Neuronal stem cell (in vitro differentiated cells): ENCODE data around the gene SDF2L1.

Experiments
- DNase-seq: peaks from one replicate; pipeline ENCODE4 v3.0.0-alpha.2; 2013; ENCODE audit warnings: low spot score
- H2AFZ ChIP-seq: one replicate; pipeline ENCODE4 v1.6.1; 2013; ENCODE audit warnings: mild to moderate bottlenecking, low read length, inconsistent platforms
- H2AK5ac ChIP-seq: 2 replicates; pipeline ENCODE4 v1.6.1; 2013; ENCODE audit warnings: low read depth, mild to moderate bottlenecking, inconsistent platforms, low read length, moderate library complexity, mixed read lengths
- H2BK120ac ChIP-seq: 2 replicates; pipeline ENCODE4 v1.6.1; 2013; ENCODE audit warnings: low read depth, mild to moderate bottlenecking, inconsistent platforms, low read length, moderate library complexity, mixed read lengths
- H2BK12ac ChIP-seq: one replicate; pipeline ENCODE4 v1.6.1; 2013; ENCODE audit warnings: low read length, inconsistent platforms
- H2BK15ac ChIP-seq: 2 replicates; pipeline ENCODE4 v1.6.1; 2013; ENCODE audit warnings: mild to moderate bottlenecking, low read length, inconsistent platforms, mixed read lengths
- H2BK5ac ChIP-seq: one replicate; pipeline ENCODE4 v1.6.1; 2013; ENCODE audit warnings: inconsistent platforms, mild to moderate bottlenecking, low read length, moderate library complexity
- H3K14ac ChIP-seq: one replicate; pipeline ENCODE4 v1.6.1; 2013; ENCODE audit warnings: low read length, inconsistent platforms
- H3K18ac ChIP-seq: 2 replicates; pipeline ENCODE4 v1.6.1; 2013; ENCODE audit warnings: low read length, inconsistent platforms
- H3K23ac ChIP-seq: 2 replicates; pipeline ENCODE4 v1.6.1; 2013; ENCODE audit warnings: low read depth, mild to moderate bottlenecking, mixed read lengths, low read length, inconsistent platforms; ENCODE audit not compliant: poor library complexity
- H3K27ac ChIP-seq: replicated peaks from 3 replicates; pipeline ENCODE4 v1.5.1; 2013; ENCODE audit warnings: low read length, inconsistent platforms
- H3K27me3 ChIP-seq, 3 experiments: 2 replicates each; pipeline ENCODE4 v1.6.1; 2013; ENCODE audit warnings: low read length in 3 of 3, mild to moderate bottlenecking in 2 of 3, inconsistent platforms in 1 of 3, low read depth in 1 of 3, mixed read lengths in 1 of 3, moderate library complexity in 1 of 3; ENCODE audit not compliant: control insufficient read depth in 3 of 3, insufficient read depth in 3 of 3
- H3K36me3 ChIP-seq, 2 donors: replicated peaks in 1 of 2; 2 replicates each; pipeline ENCODE4 v1.6.1; 2013; ENCODE audit warnings: low read length in 2 of 2; ENCODE audit not compliant: control insufficient read depth in 2 of 2, insufficient read depth in 2 of 2
- H3K4ac ChIP-seq: 2 replicates; pipeline ENCODE4 v1.6.1; 2013; ENCODE audit warnings: inconsistent platforms, mild to moderate bottlenecking, low read length, moderate library complexity
- H3K4me1 ChIP-seq, 2 donors: 1 replicate in 1 of 2; 2 replicates in 1 of 2; pipeline ENCODE4 v1.6.1; 2013; ENCODE audit warnings: low read length in 2 of 2, low read depth in 1 of 2; ENCODE audit not compliant: control insufficient read depth in 2 of 2, insufficient read depth in 1 of 2
- H3K4me2 ChIP-seq: one replicate; pipeline ENCODE4 v1.6.1; 2013; ENCODE audit warnings: mild to moderate bottlenecking, low read length, inconsistent platforms; ENCODE audit not compliant: insufficient read depth, poor library complexity, severe bottlenecking
- H3K4me3 ChIP-seq, 2 donors: 2 replicates each; pipeline ENCODE4 v1.5.1; 2013; ENCODE audit warnings: low read length in 2 of 2, mild to moderate bottlenecking in 2 of 2, inconsistent platforms in 1 of 2, moderate library complexity in 1 of 2
- H3K79me1 ChIP-seq: one replicate; pipeline ENCODE4 v1.6.1; 2013; ENCODE audit warnings: low read depth, mild to moderate bottlenecking, inconsistent platforms, low read length, moderate library complexity
- H3K9ac ChIP-seq: one replicate; pipeline ENCODE4 v1.6.1; 2013; ENCODE audit warnings: mild to moderate bottlenecking, low read depth, low read length, inconsistent platforms; ENCODE audit not compliant: poor library complexity
- H3K9me3 ChIP-seq, 2 donors: replicated peaks in 1 of 2; 2 replicates each; pipeline versions ENCODE3 to v1.6.1; 2013; ENCODE audit warnings: low read length in 2 of 2, mild to moderate bottlenecking in 2 of 2, inconsistent platforms in 1 of 2, low read depth in 1 of 2, mixed read lengths in 1 of 2, moderate library complexity in 1 of 2; ENCODE audit not compliant: control insufficient read depth in 2 of 2, insufficient read depth in 1 of 2
- H4K8ac ChIP-seq: one replicate; pipeline ENCODE4 v1.6.1; 2013; ENCODE audit warnings: low read depth, mild to moderate bottlenecking, inconsistent platforms, low read length, moderate library complexity
- H4K91ac ChIP-seq: one replicate; pipeline ENCODE4 v1.6.1; 2013; ENCODE audit warnings: low read length, low read depth, mild to moderate bottlenecking, inconsistent platforms; ENCODE audit not compliant: poor library complexity
- WGBS, 2 donors: extraction: QIAGEN DNeasy Blood & Tissue Kit; methylation state at CpG; one replicate each; pipeline ENCODE4 v1.1.7; 2013; ENCODE audit warnings: missing lambda C conversion rate in 2 of 2, mixed read lengths in 1 of 2; ENCODE audit not compliant: insufficient read length in 2 of 2, insufficient replicate concordance in 1 of 2; ENCODE audit errors: extremely low coverage in 2 of 2; 5-methylcytosine and 5-hydroxymethylcytosine counted together
- small RNA-seq: library from polyadenylated mRNA; stranded (forward); fragments of <200 nt; extraction: miRNeasy Mini kit (QIAGEN cat#:217004); gene quantifications from one replicate; pipeline ENCODE3, GENCODE V24; 2013; ENCODE audit not compliant: insufficient read depth

The SDF2L1 gene

DNA sequence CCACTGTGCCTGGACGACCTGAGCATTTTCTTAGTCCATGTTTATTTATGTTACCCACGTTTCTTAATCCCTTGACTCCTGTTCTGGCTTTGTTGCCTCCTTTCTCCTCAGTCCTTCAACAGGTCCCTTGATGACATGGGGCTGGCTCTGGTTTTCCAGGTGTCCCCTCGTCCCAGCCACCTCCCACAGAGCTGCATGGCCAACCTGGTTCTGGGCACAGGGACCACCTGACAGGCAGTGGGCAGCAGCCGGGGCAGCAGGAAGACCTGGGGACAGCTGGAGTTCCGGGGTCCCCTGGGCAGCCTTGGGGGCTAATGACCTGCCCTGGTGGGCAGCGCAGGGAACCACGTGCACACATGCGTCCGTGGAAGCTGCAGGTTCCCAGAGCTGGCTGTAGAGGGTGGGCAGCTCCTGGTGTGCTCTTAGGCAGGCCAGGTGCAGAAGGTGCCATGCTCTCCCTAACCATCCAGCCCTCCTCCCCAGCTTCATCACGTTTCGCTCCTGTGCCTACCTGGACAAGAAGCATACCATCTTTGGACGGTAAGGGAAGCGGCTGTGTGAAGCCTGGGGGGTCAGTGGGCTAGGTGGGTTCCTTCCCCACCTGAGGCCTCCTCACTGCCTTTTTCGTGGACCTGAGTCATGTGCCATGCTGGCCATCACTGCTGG is 51.4 kb downstream of the SDF2L1 start:
- H2BK120ac ChIP-seq = no peak overlapping the region
- H3K9me3 ChIP-seq = peaks cover 0 to 2% of the 10 kb centered on the region in 2 donors
- H3K4me1 ChIP-seq = no peaks in the 10 kb centered on the region
- no peak overlapping the region for H3K4me2 ChIP-seq
- H3K4me3 ChIP-seq = no peak overlapping the region
- H3K27me3 ChIP-seq = no peaks in the 10 kb centered on the region
- no peak overlapping the region for H3K9ac ChIP-seq
- no peak overlapping the region for H3K18ac ChIP-seq
- peak overlapping the region; percentile 15 for H3K23ac ChIP-seq
- peaks cover 10% of the 10 kb centered on the region for H3K79me1 ChIP-seq
- H4K8ac ChIP-seq = no peak overlapping the region
- no peak overlapping the region for H4K91ac ChIP-seq
- no peak overlapping the region for H3K14ac ChIP-seq
- no peak for DNase-seq
- H2BK15ac ChIP-seq = no peak overlapping the region
- H3K27ac ChIP-seq = no peak overlapping the region
- no CpG with 5 or more reads among the region's 14 CpGs for WGBS, 2 donors
- H2AK5ac ChIP-seq = no peak overlapping the region
- no peak overlapping the region for H2AFZ ChIP-seq
- no peak overlapping the region for H2BK5ac ChIP-seq
- no peak overlapping the region for H3K4ac ChIP-seq
- H2BK12ac ChIP-seq = no peak overlapping the region
- peaks cover 38 to 89% of the 10 kb centered on the region in 2 donors for H3K36me3 ChIP-seq

Small RNAs within 50 kb of the gene (small RNA-seq; reads per million reads assigned to genes)
- 1,856 reads per million, percentile 99 among the genes with 10 or more reads in this experiment for gene MIR301B
